ENCODE measurements around the gene PPM1M.

- TF ChIP-seq RAD21 (conservative IDR thresholded peaks at IDR 0.05) (no peak), CTCF (IDR thresholded peaks at IDR 0.05; ENCODE audit: poor library complexity, severe bottlenecking) (no peak), POLR2AphosphoS5 (IDR thresholded peaks at IDR 0.05) (no peak), EP300 (conservative IDR thresholded peaks at IDR 0.05; ENCODE audit: poor library complexity, severe bottlenecking) (no peak), MXI1 (conservative IDR thresholded peaks at IDR 0.05; ENCODE audit: poor library complexity, severe bottlenecking) (no peak), EZH2 (IDR thresholded peaks at IDR 0.05; ENCODE audit: borderline replicate concordance, insufficient read depth, low read length, poor library complexity, severe bottlenecking) (no peak), TAF1 (IDR thresholded peaks at IDR 0.05; ENCODE audit: low read depth) (no peak), REST (IDR thresholded peaks at IDR 0.05; ENCODE audit: borderline replicate concordance) (no peak)
These were observed 36.6 kb downstream of the PPM1M start for GRCh38 chr3:52281981-52282801.
